Ramos (cell line): ENCODE data around the gene CAMTA1.
"Not testable (repeated sequence)": the region's sequence is repeated elsewhere in the genome, so short reads cannot be mapped to it uniquely, and the experiment has no call there.

Experiments used
- in situ Hi-C: fragments of 300-500 bp; cut with MboI; formaldehyde crosslinking; loops from one replicate; pipeline ENCODE4 v1.14.3; 2022; ENCODE audit warnings: low sequenced_read_pairs; ENCODE audit not compliant: unreplicated experiment

CAMTA1 gene

DNA sequence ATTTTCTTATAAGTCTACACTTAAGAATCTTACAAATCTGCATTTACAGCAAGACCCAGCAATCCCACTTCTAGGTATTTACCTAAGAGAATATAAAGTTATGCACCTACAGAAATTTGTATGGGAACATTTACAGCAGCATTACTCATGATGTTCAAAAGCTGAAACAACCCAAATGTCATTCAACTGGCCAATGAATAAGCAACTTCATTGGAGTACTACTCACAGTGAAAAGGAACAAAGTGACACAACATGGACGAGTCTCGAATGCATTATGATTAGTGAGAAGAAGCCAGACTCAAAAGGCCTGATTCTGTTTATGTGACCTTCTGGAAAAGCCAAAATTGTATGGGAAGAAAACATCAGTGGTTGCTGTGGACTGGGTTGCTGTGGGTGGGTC, 116.9 kb downstream of the CAMTA1 start:
- in situ Hi-C loops = no loop called here

DNA sequence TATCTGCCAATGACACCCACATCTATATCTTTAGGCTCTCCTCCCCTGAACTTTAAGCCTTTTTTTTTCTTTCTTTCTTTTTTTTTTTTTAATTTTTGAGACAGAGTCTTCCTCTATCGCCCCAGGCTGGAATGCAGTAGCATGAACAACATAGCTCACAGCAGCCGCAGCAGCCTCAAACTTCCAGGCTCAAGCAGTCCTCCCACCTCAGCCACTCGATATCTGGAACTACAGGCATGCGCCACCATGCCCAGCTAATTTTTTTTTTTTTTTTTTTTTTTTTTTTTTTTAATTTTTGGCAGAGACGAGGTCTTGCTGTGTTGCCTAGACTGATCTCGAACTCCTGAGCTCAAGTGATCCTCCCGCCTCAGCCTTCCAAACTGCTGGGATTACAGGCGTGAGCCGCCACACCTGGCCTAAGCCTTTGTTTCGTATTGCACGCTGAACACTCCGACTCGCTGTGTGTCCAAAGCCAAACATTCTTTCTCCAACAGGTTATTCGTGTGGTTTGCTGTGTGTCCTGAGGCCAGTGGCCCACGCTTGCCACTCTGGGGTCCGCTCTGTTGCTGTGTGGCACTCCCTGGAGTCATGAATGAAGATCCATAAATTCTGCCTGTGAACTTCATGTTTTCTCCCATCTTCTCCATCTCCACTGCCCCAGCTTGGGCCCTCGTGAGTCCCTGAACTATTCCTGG, 119.4 kb downstream of the CAMTA1 start:
- in situ Hi-C loops = no loop called here

GRCh38 chr1:6905331-6905730, 120.1 kb downstream of the CAMTA1 start:
- in situ Hi-C loops = no loop called here

DNA sequence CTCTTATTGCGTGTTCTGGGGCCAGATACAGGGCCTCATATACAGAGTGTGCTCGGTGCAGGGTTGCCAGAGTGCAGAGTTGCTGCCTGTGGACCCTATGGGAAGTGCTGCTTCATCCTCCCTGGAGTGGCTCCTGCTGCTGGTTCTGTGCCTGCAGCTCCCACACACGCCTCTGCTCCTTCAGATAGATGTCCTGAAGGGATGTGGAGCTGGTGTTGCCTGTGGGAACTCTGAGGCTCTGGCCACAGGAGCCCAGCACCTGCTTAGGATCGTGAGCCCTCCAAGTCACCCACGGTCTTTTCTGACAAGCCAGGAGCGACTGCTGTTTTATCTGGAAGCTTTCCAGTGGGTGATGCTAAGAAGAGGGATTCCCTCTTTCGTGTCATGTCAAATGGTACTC, 120.5 kb downstream of the CAMTA1 start:
- in situ Hi-C loops = no loop called here

- in situ Hi-C loops = no loop called here
Measured at GRCh38 chr1:6906783-6907182, 121.5 kb downstream of the CAMTA1 start.

DNA sequence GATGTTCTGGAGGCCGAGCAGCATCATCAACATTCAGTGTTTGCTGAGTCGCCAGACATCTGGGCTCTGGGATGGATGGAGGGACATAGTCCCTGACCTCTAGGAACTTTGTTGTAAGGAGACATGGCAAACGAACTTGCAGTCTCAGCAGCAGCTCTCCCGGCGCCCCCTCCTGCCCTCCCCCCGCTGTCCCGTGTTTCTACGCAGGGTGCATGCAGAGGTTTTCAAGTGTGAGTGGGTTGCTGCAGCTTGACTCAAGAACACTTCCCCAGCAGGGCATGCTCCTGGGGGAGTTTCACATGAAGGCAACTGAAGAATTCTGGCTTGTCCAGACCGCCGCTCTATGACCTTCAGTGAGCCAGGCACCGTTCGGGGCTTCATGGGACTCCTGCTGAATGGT, 121.9 kb downstream of the CAMTA1 start:
- in situ Hi-C loops = no loop called here

GRCh38 chr1:6907676-6908434, 122.6 kb downstream of the CAMTA1 start:
- in situ Hi-C loops = no loop called here

GRCh38 chr1:6909401-6909800, 124.1 kb downstream of the CAMTA1 start:
- in situ Hi-C loops = no loop called here

DNA sequence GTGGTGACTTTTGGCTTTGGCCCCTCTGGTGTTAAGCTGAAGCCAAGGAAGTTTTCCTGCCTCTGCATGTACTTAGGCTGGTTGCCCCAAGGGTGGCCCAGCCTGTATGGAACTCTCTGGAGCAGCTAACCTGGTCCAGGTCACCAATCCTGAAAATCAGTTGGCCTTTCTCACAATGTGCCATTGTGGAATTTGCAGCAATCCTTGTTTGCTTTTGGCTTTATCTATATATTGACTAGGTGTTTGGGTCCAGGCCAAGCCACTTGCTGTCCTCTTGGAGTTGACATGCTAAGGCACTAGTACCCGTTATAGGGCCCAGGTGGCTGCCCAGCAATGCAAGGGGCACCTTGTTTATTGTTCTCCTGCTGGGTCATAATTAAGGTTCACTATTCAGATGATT, 124.6 kb downstream of the CAMTA1 start:
- in situ Hi-C loops = no loop called here

DNA sequence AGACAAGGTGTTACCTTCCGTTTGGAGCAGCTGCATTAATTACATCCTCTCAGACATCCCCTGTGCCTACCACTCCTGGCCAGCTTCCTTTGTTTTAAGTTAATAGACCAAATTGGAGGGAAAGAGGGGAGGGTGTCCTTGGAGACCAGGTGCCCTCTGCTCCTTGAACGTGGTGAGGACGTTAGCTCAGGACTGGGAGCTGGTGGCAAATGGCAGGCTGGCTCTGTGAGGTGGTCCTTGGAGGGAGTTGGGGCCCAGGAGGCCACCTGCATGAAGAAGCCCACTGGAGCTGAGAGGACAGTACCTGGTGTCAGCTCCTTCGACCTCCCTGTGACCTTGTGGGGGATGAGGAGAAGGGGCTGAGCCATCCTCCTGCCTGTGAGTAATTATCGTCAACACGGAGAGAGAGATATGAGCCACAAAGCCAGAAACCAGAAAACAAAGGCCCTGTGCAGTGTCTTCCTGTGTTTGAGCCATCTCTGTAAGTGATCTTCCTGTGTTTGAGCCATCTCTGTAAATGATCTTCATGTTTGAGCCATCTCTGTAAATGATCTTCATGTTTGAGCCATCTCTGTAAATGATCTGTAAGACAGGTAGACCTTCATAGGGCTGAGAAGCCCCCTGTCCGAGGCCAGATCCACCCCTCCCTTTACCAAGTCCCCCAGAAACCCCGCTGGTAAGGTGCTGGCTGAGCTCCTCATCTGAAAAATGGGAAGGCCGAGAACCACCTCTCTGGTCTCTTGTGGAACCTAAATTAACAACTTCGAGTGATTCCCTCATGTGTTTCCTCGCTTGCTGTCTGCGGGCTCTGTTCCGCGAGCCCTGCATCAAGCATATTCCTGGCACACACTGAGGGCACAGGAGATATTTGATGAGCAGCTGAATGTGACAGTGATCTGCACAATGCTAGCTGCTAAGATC, 126.0 kb downstream of the CAMTA1 start:
- in situ Hi-C loops = no loop called here

- in situ Hi-C loops = no loop called here
Measured at GRCh38 chr1:6911974-6912373, 126.7 kb downstream of the CAMTA1 start.

DNA sequence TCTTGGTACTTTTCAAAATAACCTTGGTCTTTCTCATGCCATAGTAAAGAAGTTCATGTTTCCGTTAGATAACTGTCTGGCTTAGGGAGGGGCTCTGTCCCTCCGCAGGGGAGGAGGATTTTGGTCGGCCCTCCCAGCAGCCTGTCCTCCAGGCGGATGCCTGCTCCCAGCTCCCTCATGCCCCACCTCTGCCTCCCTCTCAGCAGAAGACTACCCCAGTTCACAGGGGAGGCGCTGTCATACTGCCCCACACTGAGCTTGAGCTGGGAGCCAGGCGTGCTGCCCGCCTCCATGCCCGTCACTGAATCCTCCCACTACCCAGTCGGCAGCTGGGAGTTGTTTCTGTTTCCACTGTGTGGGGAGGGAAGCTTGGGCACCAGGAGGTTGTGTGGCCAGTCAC, 127.3 kb downstream of the CAMTA1 start:
- in situ Hi-C loops = no loop called here

DNA sequence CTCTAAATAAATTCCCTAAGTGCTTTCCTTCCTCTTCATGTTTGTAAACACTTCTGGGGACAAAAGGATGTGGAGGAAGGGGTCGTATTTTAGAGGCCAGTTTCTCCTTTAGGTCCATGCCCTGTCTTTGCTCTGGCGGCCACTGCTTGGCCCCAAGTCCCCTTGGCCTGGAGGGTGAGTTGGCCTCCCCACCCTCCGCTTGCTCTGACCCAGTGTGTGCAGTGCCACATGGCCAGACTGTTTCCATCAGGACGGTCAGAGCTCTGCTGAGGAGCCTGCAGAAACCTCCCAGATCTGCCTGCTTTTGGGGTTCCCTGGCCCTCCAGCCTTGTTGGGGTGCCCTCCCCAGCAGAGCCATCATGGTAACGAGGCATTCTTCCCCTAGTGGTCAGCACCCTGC, 127.8 kb downstream of the CAMTA1 start:
- in situ Hi-C loops = no loop called here

DNA sequence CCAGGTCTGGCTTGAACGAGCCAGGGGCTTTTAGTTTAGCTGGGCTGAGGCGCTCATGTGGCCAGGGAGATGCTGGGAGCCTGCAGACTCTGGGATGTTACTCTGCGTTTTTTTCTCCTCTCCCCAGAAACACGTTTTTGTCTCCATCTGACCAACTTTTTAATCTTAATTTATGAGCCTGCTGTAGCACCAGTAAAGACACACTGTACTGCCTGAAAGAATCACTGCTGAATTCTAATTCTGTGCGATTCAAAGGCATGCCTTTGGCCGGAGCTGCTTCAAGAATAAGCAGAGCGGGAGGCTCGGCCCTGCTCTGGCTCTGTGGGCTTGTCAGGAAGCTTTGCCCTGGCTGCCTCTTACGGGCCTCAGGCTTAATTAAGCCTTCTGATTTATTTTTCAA, 129.5 kb downstream of the CAMTA1 start:
- in situ Hi-C loops = no loop called here

- in situ Hi-C loops = no loop called here
Measured at GRCh38 chr1:6915999-6916565, 130.8 kb downstream of the CAMTA1 start.

DNA sequence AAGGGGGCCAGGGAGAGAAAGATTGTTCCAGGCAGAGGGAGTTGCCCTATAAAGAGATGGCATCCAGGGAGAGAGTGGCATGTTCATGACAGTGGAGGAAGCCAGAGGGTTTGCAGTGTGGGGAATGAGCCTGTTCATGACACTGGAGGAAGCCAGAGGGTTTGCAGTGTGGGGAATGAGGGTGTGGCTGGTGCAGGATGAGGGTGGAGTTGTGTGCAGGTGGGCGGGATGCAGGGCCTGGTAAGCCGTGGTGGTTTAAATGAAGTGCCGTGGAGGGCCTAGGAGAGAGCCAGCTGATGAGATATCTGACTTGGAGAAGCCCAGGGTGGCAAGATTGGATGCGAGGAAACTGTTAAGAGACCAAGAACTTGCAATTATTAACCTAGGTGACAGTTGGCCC, 131.8 kb downstream of the CAMTA1 start:
- in situ Hi-C loops = no loop called here

GRCh38 chr1:6918186-6918924, 133.1 kb downstream of the CAMTA1 start:
- in situ Hi-C loops = no loop called here

DNA sequence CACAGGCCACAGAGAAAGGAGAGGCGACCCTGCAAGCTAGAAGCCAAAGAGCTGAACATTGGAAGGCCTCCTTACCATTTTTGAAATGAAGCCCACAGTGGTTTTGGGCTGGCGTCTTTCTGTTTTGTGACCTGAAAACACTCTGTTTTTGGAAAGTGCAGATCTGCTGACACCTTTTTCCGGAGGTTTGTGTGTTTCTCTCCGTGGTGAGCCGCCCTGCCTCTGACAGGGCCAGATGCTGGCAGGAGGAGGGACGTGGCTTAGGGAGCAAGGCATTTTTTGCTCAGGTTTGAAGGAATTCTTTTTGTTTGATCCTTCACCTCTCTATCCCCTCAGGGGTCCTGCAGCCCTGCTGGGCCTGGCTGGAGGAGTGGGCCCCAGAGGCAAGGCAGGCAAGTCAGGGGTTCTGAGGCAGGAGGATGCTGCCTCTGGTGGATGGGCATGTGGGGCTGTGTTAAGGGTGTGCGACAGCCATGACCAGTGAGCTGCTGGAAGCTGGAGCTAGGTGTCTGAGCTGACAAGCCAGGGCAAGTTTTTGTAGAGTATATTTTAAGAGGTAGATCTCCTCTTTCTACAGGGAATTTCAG, 133.8 kb downstream of the CAMTA1 start:
- in situ Hi-C loops = no loop called here

DNA sequence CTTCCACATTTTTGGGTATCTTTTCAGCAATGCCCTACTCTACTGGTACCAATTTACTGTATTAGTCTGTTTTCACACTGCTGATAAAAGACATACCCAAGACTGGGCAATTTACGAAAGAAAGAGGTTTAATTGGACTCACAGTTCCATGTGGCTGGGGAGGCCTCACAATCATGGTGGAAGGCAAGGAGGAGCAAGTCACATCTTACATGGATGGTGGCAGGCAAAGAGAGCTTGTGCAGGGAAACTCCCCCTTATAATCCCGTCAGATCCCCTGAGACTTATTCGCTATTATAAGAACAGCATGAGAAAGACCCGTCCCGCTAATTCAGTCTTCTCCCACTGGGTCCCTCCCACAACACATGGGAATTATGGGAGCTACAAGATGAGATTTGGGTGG, 136.3 kb downstream of the CAMTA1 start:
- in situ Hi-C loops = not testable (repeated sequence)
